Suppressor macrophage treated with lipopolysaccharide for 4 hours (primary cell): ENCODE measurements around the gene CDC42SE2.
A peak's percentile ranks its signal among the peaks of the same experiment; 100 is the strongest.
"Not testable (repeated sequence)": the region's sequence is repeated elsewhere in the genome, so short reads cannot be mapped to it uniquely, and the experiment has no call there.

Source experiments
- DNase-seq: peaks from one replicate; pipeline ENCODE4 v3.0.0-alpha.2; 2020

Gene CDC42SE2

GRCh38 chr5:131279204-131279603 lies 15.4 kb downstream of the CDC42SE2 start:
- DNase-seq = no peak

- DNase-seq = no peak
Measured at GRCh38 chr5:131280417-131280816, 16.6 kb downstream of the CDC42SE2 start.

- DNase-seq = no peak
Measured at GRCh38 chr5:131281133-131281867, 17.4 kb downstream of the CDC42SE2 start.

DNA sequence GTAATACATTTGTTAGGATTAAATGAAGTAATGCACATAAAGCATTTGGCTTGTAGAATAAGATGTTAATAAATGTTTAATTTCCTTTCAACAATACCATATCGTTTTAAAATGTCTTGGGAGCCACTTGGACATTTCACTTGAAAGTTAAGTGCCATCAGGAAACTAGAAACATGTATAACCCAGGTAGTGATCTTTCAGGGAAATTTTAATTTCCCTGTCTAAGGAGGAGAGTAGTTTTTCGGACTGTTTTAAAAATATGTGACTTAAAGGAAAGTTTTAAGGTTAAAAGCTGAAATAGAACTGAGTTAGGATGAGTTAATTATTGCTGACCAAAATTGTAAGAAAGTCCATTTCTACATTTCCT lies 18.0 kb downstream of the CDC42SE2 start:
- DNase-seq = no peak

- no peak for DNase-seq
Measured at GRCh38 chr5:131282235-131282634, 18.4 kb downstream of the CDC42SE2 start.

- DNase-seq = peak; percentile 34
Measured at GRCh38 chr5:131285703-131286399, 22.0 kb downstream of the CDC42SE2 start.

- no peak for DNase-seq
Measured at GRCh38 chr5:131286400-131286715, 22.5 kb downstream of the CDC42SE2 start.

DNA sequence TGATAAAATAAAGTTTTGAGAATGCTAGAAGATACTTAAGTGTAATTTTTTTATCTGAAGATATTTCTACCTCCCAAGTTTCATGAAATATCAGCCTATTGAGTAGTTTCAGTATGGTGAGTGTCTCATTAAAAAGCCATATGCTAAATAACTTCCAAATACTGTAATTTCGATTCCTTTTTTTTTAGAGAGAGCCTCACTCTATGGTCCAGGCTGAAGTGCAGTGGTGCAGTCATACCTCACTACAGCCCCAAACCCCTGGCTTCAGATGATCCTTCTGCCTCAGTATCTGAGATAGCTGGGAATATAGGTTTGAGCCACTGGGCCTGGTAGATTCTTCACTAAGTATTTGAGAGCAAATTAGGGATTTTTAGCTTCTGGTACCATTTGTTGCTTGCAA lies 24.5 kb downstream of the CDC42SE2 start:
- DNase-seq = no peak

DNA sequence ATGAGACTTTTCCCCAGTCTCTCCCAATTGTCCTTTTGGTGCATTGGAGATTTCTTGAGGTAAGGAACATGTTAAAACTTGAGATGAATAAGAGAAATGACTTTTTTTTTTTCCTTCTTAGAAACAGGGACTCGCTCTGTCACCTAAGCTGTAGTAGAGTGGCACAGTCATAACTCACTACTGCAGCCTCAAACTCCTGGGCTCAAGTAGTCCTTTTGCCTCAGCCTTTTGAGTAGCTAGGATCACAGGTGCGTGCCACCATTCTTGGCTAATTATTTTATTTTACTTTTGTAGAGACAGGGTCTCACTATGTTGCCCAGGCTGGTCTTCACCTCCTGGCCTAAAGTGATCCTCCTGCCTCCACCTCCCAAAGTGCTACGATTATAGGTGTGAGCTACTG lies 25.9 kb downstream of the CDC42SE2 start:
- DNase-seq = no peak

GRCh38 chr5:131296213-131296672 lies 32.4 kb downstream of the CDC42SE2 start:
- no peak for DNase-seq

- DNase-seq = peak; percentile 27
Measured at GRCh38 chr5:131297886-131298285, 34.0 kb downstream of the CDC42SE2 start.

- DNase-seq = no peak
Measured at GRCh38 chr5:131299465-131299864, 35.6 kb downstream of the CDC42SE2 start.

- no peak for DNase-seq
Measured at GRCh38 chr5:131302506-131302905, 38.7 kb downstream of the CDC42SE2 start.

- no peak for DNase-seq
Measured at GRCh38 chr5:131303537-131303936, 39.7 kb downstream of the CDC42SE2 start.

DNA sequence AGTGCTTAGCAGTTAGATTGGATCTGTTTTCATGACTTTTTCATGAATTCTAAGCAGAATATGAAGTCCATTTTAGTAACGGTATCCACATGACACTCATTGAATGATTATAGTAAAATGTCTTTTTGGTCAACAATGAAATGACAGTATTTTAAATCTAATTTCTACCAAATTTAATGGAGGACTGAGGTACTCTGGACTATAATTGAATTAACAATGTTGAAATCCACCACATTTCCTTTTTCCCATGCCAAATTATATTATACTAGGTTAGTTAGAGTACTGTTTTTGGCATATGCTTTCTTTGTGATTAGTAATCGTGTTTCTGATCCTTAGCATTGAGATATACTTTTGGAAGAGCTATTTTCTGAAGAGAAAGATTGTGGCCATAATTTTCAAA lies 40.6 kb downstream of the CDC42SE2 start:
- DNase-seq = no peak

GRCh38 chr5:131305138-131305689 lies 41.4 kb downstream of the CDC42SE2 start:
- DNase-seq = no peak

DNA sequence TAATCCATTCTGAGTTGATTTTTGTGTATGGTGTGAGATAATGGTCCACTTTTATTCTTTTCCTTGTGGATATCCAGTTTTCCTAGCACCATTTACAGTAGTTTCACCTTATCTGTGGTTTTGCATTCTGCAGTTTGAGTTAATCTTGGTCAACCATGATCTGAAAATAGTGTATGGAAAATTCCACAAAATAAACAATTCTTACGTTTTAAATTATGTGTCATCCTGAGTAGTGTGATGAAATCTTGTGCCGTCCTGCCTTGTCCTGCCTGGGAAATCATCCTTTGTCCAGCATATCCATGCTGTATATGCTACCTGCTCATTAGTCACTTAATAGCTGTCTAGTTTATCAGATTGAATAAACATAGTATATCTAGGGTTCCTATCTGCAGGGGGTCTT lies 42.1 kb downstream of the CDC42SE2 start:
- no peak for DNase-seq

DNA sequence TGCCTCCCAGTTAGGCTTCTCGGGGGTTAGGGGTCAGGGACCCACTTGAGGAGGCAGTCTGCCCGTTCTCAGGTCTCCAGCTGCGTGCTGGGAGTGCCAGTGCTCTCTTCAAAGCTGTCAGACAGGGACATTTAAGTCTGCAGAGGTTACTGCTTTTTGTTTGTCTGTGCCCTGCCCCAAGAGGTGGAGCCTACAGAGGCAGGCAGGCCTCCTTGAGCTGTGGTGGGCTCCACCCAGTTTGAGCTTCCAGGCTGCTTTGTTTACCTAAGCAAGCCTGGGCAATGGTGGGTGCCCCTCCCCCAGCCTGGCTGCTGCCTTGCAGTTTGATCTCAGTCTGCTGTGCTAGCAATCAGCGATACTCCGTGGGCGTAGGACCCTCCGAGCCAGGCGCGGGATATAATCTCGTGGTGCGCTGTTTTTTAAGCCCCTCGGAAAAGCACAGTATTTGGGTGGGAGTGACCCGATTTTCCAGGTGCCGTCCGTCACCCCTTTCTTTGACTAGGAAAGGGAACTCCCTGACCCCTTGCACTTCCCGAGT lies 48.5 kb downstream of the CDC42SE2 start:
- not testable (repeated sequence) for DNase-seq

GRCh38 chr5:131316026-131316425 lies 52.2 kb downstream of the CDC42SE2 start:
- DNase-seq = no peak

GRCh38 chr5:131316822-131317221 lies 53.0 kb downstream of the CDC42SE2 start:
- DNase-seq = no peak

GRCh38 chr5:131318455-131318854 lies 54.6 kb downstream of the CDC42SE2 start:
- DNase-seq = no peak

DNA sequence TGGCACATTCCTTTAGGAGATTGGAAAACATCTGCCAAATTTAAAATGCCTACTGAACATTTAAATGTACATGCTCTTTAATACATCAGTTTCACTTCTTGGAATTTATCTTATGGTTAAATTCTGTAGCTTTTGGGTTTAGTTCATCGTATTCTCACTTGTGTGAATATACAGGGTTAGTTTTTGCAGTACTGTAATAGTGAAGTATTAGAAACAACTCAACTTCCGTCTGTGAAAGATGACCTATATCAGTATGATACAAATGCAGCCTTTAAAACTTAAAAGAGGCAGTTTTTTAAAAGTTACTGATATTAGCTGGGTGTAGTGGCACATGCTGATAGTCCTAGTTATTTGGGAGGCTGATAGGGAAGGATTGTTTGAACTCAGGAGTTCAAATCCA lies 57.2 kb downstream of the CDC42SE2 start:
- no peak for DNase-seq

GRCh38 chr5:131322926-131323325 lies 59.1 kb downstream of the CDC42SE2 start:
- DNase-seq = no peak

- no peak for DNase-seq
Measured at GRCh38 chr5:131323378-131323777, 59.5 kb downstream of the CDC42SE2 start.
